DOHH2 (cell line): ENCODE results near the gene SEZ6.

Source experiments
- H3F3A ChIP-seq: fragments of 200-600 bp; sonication (generic), shearing (Covaris generic); 2 replicates; pipeline ENCODE4 v1.6.0; 2016; ENCODE audit warnings: antibody characterized with exemption, mild to moderate bottlenecking; ENCODE audit not compliant: control insufficient read depth, insufficient read depth
- H3K27ac ChIP-seq: fragments of 200-600 bp; sonication (generic); 2 replicates; pipeline ENCODE4 v1.5.1; 2014; ENCODE audit warnings: low read depth, mild to moderate bottlenecking, low read length, moderate library complexity
- H3K27me3 ChIP-seq: fragments of 200-600 bp; sonication (generic); 2 replicates; pipeline ENCODE4 v1.6.1; 2014; ENCODE audit warnings: mild to moderate bottlenecking, low read length, mixed read lengths; ENCODE audit not compliant: control insufficient read depth
- H3K36me3 ChIP-seq: fragments of 200-600 bp; sonication (generic); 2 replicates; pipeline ENCODE4 v1.6.1; 2014; ENCODE audit warnings: mild to moderate bottlenecking, low read length, moderate library complexity, mixed read lengths; ENCODE audit not compliant: control insufficient read depth
- H3K4me1 ChIP-seq: fragments of 200-600 bp; sonication (generic); 2 replicates; pipeline ENCODE4 v1.6.1; 2014; ENCODE audit warnings: mild to moderate bottlenecking, low read length, mixed read lengths; ENCODE audit not compliant: control insufficient read depth
- H3K4me2 ChIP-seq: fragments of 200-600 bp; sonication (generic); 2 replicates; pipeline ENCODE4 v1.6.0; 2014; ENCODE audit warnings: mild to moderate bottlenecking, low read length, moderate library complexity
- H3K4me3 ChIP-seq: fragments of 200-600 bp; sonication (generic); 2 replicates; pipeline ENCODE4 v1.5.1; 2014; ENCODE audit warnings: mild to moderate bottlenecking, low read length, mixed read lengths
- H3K79me2 ChIP-seq: fragments of 200-600 bp; sonication (generic); 2 replicates; pipeline ENCODE4 v1.6.1; 2014; ENCODE audit warnings: mild to moderate bottlenecking, low read length, mixed read lengths; ENCODE audit not compliant: control insufficient read depth
- H3K9me2 ChIP-seq: fragments of 200-600 bp; sonication (generic); replicated peaks from 2 replicates; pipeline ENCODE4 v1.6.1; 2014; ENCODE audit warnings: mild to moderate bottlenecking, low read length, mixed read lengths; ENCODE audit not compliant: control insufficient read depth
- H3K9me3 ChIP-seq: fragments of 200-600 bp; sonication (generic); 2 replicates; pipeline ENCODE4 v1.6.1; 2014; ENCODE audit warnings: antibody characterized with exemption, low read length, mixed read lengths; ENCODE audit not compliant: control insufficient read depth, insufficient read depth
- H4K20me1 ChIP-seq: fragments of 200-600 bp; sonication (generic); 2 replicates; pipeline ENCODE4 v1.6.0; 2014; ENCODE audit warnings: low read depth, mild to moderate bottlenecking, antibody characterized with exemption, low read length, moderate library complexity; ENCODE audit not compliant: control insufficient read depth, insufficient read depth
- EZH2phosphoT487 ChIP-seq: fragments of 200-600 bp; sonication (generic); IDR thresholded peaks from 2 replicates; pipeline ENCODE4 v1.6.1; 2017; ENCODE audit warnings: borderline replicate concordance, mild to moderate bottlenecking, antibody characterized with exemption, low read length, moderate library complexity, mixed read lengths
- TF ChIP-seq, protein P1 (sequence below): fragments of 200-600 bp; sonication (generic); IDR thresholded peaks from one replicate; pipeline ENCODE4 v1.5.1; 2014; ENCODE audit warnings: antibody characterized with exemption, mild to moderate bottlenecking, low read depth, low read length; ENCODE audit not compliant: poor library complexity, severe bottlenecking

SEZ6 gene

DNA sequence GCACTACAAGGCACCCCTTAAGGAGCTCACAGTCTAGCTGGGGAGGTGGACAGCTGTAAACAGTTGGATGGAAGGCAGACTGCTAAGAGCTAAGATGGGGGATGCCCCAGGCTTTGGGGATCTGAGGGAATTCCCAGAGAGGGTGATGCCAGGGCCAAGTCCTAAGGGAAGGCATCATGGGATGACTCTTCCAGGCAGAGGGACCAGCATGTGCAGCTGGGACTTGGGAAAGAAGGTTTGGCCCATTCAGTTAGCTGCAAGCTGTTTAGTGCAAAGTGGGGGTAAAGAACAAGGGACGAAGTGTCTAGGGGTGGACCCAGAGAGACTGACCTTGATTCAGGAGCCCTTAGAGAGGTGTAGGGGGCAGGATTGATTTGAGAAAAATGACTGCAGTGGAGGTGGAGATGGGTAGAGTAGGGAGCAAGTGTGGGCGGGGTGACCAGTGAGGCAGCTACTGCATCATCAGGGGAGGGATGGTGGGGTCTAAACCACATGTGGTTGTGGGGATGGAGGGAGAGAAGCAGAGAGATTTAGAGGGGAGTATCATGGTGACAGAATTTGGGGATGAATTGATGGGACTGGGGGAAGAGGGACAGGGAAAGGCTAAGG lies 27.4 kb downstream of the SEZ6 start:
- TF ChIP-seq, protein P1, sequence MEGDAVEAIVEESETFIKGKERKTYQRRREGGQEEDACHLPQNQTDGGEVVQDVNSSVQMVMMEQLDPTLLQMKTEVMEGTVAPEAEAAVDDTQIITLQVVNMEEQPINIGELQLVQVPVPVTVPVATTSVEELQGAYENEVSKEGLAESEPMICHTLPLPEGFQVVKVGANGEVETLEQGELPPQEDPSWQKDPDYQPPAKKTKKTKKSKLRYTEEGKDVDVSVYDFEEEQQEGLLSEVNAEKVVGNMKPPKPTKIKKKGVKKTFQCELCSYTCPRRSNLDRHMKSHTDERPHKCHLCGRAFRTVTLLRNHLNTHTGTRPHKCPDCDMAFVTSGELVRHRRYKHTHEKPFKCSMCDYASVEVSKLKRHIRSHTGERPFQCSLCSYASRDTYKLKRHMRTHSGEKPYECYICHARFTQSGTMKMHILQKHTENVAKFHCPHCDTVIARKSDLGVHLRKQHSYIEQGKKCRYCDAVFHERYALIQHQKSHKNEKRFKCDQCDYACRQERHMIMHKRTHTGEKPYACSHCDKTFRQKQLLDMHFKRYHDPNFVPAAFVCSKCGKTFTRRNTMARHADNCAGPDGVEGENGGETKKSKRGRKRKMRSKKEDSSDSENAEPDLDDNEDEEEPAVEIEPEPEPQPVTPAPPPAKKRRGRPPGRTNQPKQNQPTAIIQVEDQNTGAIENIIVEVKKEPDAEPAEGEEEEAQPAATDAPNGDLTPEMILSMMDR: no peak
- TF ChIP-seq EZH2phosphoT487: no peak
- Histone ChIP-seq H3K4me2 (no peak overlapping the region), H4K20me1 (no peaks in the 10 kb centered on the region), H3K27ac (no peak overlapping the region), H3K36me3 (no peaks in the 10 kb centered on the region), H3K9me3 (no peaks in the 10 kb centered on the region), H3K4me1 (peaks cover 24% of the 10 kb centered on the region), H3K27me3 (no peaks in the 10 kb centered on the region; the same call in 1 of the 2 replicates), H3K9me2 (no peaks in the 10 kb centered on the region), H3K79me2 (no peaks in the 10 kb centered on the region), H3K4me3 (no peak overlapping the region), H3F3A (peaks cover 4% of the 10 kb centered on the region; the same call in 1 of the 2 replicates)

DNA sequence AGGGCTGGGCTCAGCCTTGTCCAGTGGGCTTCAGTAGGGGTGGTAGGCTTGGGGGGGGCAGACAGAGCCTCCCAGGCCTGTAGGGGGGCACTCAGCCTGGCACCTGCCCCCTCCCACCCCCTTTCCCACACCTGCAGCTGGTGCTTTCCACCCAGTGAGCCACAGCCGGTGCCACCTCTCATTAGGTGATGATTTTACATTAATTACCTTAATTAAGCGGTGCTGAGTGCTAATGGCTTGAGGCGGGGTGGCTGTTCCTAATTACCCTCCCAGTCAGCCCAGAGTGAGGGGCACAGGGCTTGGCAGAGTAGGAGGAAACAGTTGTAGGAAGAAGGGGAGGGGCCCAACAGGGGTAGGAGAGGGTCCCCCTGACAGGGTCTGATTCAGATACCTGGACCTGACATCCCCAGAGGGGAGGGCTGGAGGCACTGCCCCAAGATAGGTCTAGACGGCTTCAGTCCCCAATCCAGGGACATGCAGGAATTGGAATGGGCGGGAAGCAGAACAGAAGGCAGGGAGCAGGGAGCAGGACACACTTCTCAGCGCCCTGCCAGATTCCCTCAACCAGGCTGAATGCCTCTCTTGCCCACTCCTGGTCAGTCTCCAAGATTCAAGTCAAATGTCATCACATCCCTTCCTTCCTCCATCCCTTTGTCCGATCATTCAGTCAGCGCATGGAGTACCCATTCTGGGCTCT lies 28.0 kb downstream of the SEZ6 start:
- no peaks in the 10 kb centered on the region for H4K20me1 ChIP-seq
- H3K4me1 ChIP-seq: peaks cover 18% of the 10 kb centered on the region
- TF ChIP-seq, protein P1: no peak
- no peak for TF ChIP-seq EZH2phosphoT487
- H3K9me2 ChIP-seq: no peaks in the 10 kb centered on the region
- no peaks in the 10 kb centered on the region for H3K36me3 ChIP-seq
- H3K79me2 ChIP-seq: no peaks in the 10 kb centered on the region
- H3K4me2 ChIP-seq: no peak overlapping the region
- peaks cover 4% of the 10 kb centered on the region; the same call in 1 of the 2 replicates for H3F3A ChIP-seq
- no peaks in the 10 kb centered on the region for H3K9me3 ChIP-seq
- no peaks in the 10 kb centered on the region; the same call in 1 of the 2 replicates for H3K27me3 ChIP-seq
- no peak overlapping the region for H3K4me3 ChIP-seq
- no peak overlapping the region for H3K27ac ChIP-seq

DNA sequence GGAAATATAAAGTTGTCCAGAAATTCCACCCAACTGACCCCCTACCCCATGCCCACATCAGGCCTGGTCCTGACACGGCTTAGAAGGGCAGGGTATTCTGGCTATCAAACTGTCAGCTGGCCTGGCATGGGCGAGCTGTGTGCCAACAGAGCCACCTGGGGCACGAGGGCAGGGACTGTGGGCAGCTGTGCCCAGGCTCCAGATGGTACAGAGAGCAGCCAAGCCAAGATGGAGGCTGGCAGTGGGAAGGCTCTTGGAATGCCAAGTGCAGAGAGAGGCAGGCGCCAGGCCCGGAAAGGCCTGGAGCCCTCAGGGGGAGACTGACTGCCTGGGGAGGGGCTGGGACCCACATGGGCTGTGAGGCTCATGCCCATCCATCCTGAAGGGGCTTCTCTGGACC lies 30.2 kb downstream of the SEZ6 start:
- H3K27me3 ChIP-seq: peaks cover 3% of the 10 kb centered on the region; the same call in 1 of the 2 replicates
- H3K79me2 ChIP-seq: no peaks in the 10 kb centered on the region
- no peaks in the 10 kb centered on the region for H3K9me2 ChIP-seq
- H3K4me1 ChIP-seq: no peaks in the 10 kb centered on the region
- no peaks in the 10 kb centered on the region for H3F3A ChIP-seq
- no peak overlapping the region for H3K27ac ChIP-seq
- no peak for TF ChIP-seq EZH2phosphoT487
- TF ChIP-seq, protein P1: no peak
- no peaks in the 10 kb centered on the region for H4K20me1 ChIP-seq
- no peaks in the 10 kb centered on the region for H3K9me3 ChIP-seq
- H3K36me3 ChIP-seq: no peaks in the 10 kb centered on the region
- no peak overlapping the region for H3K4me3 ChIP-seq
- no peak overlapping the region for H3K4me2 ChIP-seq
